DMS79 treated with DMSO at 0.1 percent for 48 hours (cell line): ENCODE measurements around the gene FBXO4.
"Not testable (repeated sequence)": the region's sequence is repeated elsewhere in the genome, so short reads cannot be mapped to it uniquely, and the experiment has no call there.

Experiments
- DNase-seq: peaks from one replicate; lab custom pipeline; 2025; lab: John Stamatoyannopoulos, UW

Gene FBXO4

GRCh38 chr5:41982858-41983257, 57.8 kb downstream of the FBXO4 start:
- not testable (repeated sequence) for DNase-seq

- DNase-seq, result no peak
Observed at GRCh38 chr5:41983284-41983683, 58.2 kb downstream of the FBXO4 start.

- DNase-seq, result no peak
Observed at GRCh38 chr5:41985945-41986695, 61.0 kb downstream of the FBXO4 start.
